ENCODE data around the gene LRCH2. TPM values are rescaled to one million over a fixed set of nuclear protein-coding genes. Genes with fewer than 3 reads are reported as not detected.
A peak's percentile ranks its signal among the peaks of the same experiment; 100 is the strongest.

LRCH2 gene
- total and polyA plus RNA-seq, 9 of the 15 experiments (the other 6 are each of a cell fraction or from before 2014, with no cell fraction given): 1.4 to 7.2 (median 2.9) TPM

- no peak for TF ChIP-seq ZNF140 (CRISPR knock-in tag; IDR thresholded peaks at IDR 0.05)
- peak in 1 of 3 experiments; percentile 56; a peak in 2 of 6 replicates for TF ChIP-seq CTCF (IDR thresholded peaks at IDR 0.05 in 2 of 3, conservative IDR thresholded peaks at IDR 0.05 in 1 of 3; ENCODE audit: insufficient read depth in 2 of 3, low read depth in 1 of 3, low read length in 3 of 3)
- TF ChIP-seq SMC3 (conservative IDR thresholded peaks at IDR 0.05; ENCODE audit: insufficient read depth, low read depth, low read length): 0 out of 2 replicates have a peak, but pooled peaks have one; percentile 8
- no peak for TF ChIP-seq TOE1 (IDR thresholded peaks at IDR 0.05; ENCODE audit: borderline replicate concordance)
- TF ChIP-seq TOE1 (CRISPR knock-in tag; IDR thresholded peaks at IDR 0.05; ENCODE audit: borderline replicate concordance, low read depth): no peak
- no peak for TF ChIP-seq CBX2 (IDR thresholded peaks at IDR 0.05; ENCODE audit: insufficient read depth, low read length, poor library complexity, severe bottlenecking)
These were observed 86.7 kb downstream of the LRCH2 start (continued) for GRCh38 chrX:115147220-115147619.

GRCh38 chrX:115142057-115142456 lies 91.8 kb downstream of the LRCH2 start:
- in situ Hi-C loops (cut with MboI): no loop called here
- intact Hi-C loops (cut with micrococcal nuclease): no loop called here
- no peak overlapping the region for H3K4me3 ChIP-seq
- H3K4me1 ChIP-seq (replicated peaks in 1 of 2; ENCODE audit: control insufficient read depth in 2 of 2, insufficient read depth in 2 of 2, low read length in 2 of 2): no peaks in the 10 kb centered on the region
- H3K27ac ChIP-seq (ENCODE audit: extremely low read depth, low read depth, low read length): no peak overlapping the region
- peaks cover 3% of the 10 kb centered on the region; the same call in 1 of the 3 replicates for H3K36me3 ChIP-seq (ENCODE audit: control insufficient read depth, insufficient read depth, low read length)
- no peak for DNase-seq (ENCODE audit: extremely low read depth in 1 of 4, low spot score in 3 of 4)
- BruUV-seq (replicated peaks): no TSS peak
- no peak overlapping the region for H2AFZ ChIP-seq (ENCODE audit: low read depth, low read length)
- H3K9me1 ChIP-seq (ENCODE audit: control insufficient read depth, insufficient read depth, low read length): no peaks in the 10 kb centered on the region
- H3K4me2 ChIP-seq (ENCODE audit: insufficient read depth, low read length): no peak overlapping the region
- H3K79me2 ChIP-seq (ENCODE audit: control insufficient read depth, insufficient read depth, low read length): no peaks in the 10 kb centered on the region
- no peaks in the 10 kb centered on the region for H4K20me1 ChIP-seq (replicated peaks; ENCODE audit: control insufficient read depth, insufficient read depth, low read length)
- H3K9me3 ChIP-seq (replicated peaks; ENCODE audit: control insufficient read depth, insufficient read depth, low read depth, low read length): no peaks in the 10 kb centered on the region
- FAIRE-seq: no peak
- H3K27me3 ChIP-seq (ENCODE audit: control insufficient read depth in 2 of 2, insufficient read depth in 2 of 2, low read length in 2 of 2): no peaks in the 10 kb centered on the region
- POLR2A ChIA-PET: no interaction called here
- CTCF ChIA-PET (ENCODE audit: low intra/inter-chr PET ratio): no interaction called here
- no peak overlapping the region for H3K9ac ChIP-seq (ENCODE audit: insufficient read depth in 1 of 2, low read depth in 2 of 2, low read length in 2 of 2)
- no peak for ATAC-seq
- no peak for TF ChIP-seq SETDB1 (IDR thresholded peaks at IDR 0.05; ENCODE audit: low read length)
- TF ChIP-seq HNRNPH1 (optimal IDR thresholded peaks at IDR 0.05; ENCODE audit: low read depth, low read length): no peak
- TF ChIP-seq ESRRB (CRISPR knock-in tag; IDR thresholded peaks at IDR 0.05; ENCODE audit: borderline replicate concordance): no peak
- no peak for TF ChIP-seq RAD51 (IDR thresholded peaks at IDR 0.05; ENCODE audit: borderline replicate concordance, low read depth)
- TF ChIP-seq ASH1L (IDR thresholded peaks at IDR 0.05; ENCODE audit: borderline replicate concordance, low read depth, partially characterized antibody): no peak

Measured in K562 (cell line).